HG02642 (cell line): ENCODE data around the gene ZNF808.
"Not testable (repeated sequence)": the region's sequence is repeated elsewhere in the genome, so short reads cannot be mapped to it uniquely, and the experiment has no call there.

ENCODE experiments used
- ATAC-seq: cut with Tn5 transposase; IDR thresholded peaks from one replicate; pipeline ENCODE4 v1.9.1; 2021; ENCODE audit warnings: mild to moderate bottlenecking; ENCODE audit not compliant: unreplicated experiment, poor library complexity

ZNF808 gene

GRCh38 chr19:52527134-52527955 lies at the start of gene ZNF808:
Gene ZNF808 (plus strand): TSS chr19:52527668. CDS start chr19:52543285, 15,617 bp downstream.
- ATAC-seq, result peak; percentile 90

- ATAC-seq, result not testable (repeated sequence)
These were observed 43.2 kb upstream of the ZNF808 start for GRCh38 chr19:52484111-52484743.

- ATAC-seq, result not testable (repeated sequence)
These were observed 42.4 kb upstream of the ZNF808 start for GRCh38 chr19:52485064-52485463.

- ATAC-seq, result not testable (repeated sequence)
These were observed 41.8 kb upstream of the ZNF808 start for GRCh38 chr19:52485561-52486240.

- no peak for ATAC-seq
These were observed 35.1 kb upstream of the ZNF808 start for GRCh38 chr19:52492201-52492993.

GRCh38 chr19:52492994-52493470 lies 34.4 kb upstream of the ZNF808 start:
- ATAC-seq, result no peak

- no peak for ATAC-seq
These were observed 33.0 kb upstream of the ZNF808 start for GRCh38 chr19:52494518-52494917.

- ATAC-seq, result no peak
These were observed 28.9 kb upstream of the ZNF808 start for GRCh38 chr19:52498571-52498970.

GRCh38 chr19:52500474-52500873 lies 27.0 kb upstream of the ZNF808 start:
- not testable (repeated sequence) for ATAC-seq

- not testable (repeated sequence) for ATAC-seq
These were observed 26.5 kb upstream of the ZNF808 start for GRCh38 chr19:52500991-52501390.

- ATAC-seq, result no peak
These were observed 20.2 kb upstream of the ZNF808 start for GRCh38 chr19:52507266-52507665.

- no peak for ATAC-seq
These were observed 11.3 kb upstream of the ZNF808 start for GRCh38 chr19:52516191-52516590.

GRCh38 chr19:52518646-52519045 lies 8.8 kb upstream of the ZNF808 start:
- no peak for ATAC-seq

- not testable (repeated sequence) for ATAC-seq
These were observed 8.3 kb upstream of the ZNF808 start for GRCh38 chr19:52519175-52519574.

GRCh38 chr19:52520013-52520412 lies 7.5 kb upstream of the ZNF808 start:
- no peak for ATAC-seq

GRCh38 chr19:52522551-52522950 lies 4.9 kb upstream of the ZNF808 start:
- ATAC-seq, result no peak

- ATAC-seq, result no peak
These were observed 3.4 kb upstream of the ZNF808 start for GRCh38 chr19:52524086-52524485.

GRCh38 chr19:52527956-52528351 lies 486 bp downstream of the ZNF808 start:
- peak; percentile 30 for ATAC-seq

GRCh38 chr19:52532480-52532879 lies 5.0 kb downstream of the ZNF808 start:
- ATAC-seq, result no peak

- no peak for ATAC-seq
These were observed 6.4 kb downstream of the ZNF808 start for GRCh38 chr19:52533901-52534300.
